Measurements from ENCODE around the gene SPATA9. TPM values are rescaled to one million over a fixed set of nuclear protein-coding genes. Genes with fewer than 3 reads are reported as not detected.

Gene SPATA9
- total RNA-seq, 1 donor from 2014 or later = 0.67 TPM

DNA sequence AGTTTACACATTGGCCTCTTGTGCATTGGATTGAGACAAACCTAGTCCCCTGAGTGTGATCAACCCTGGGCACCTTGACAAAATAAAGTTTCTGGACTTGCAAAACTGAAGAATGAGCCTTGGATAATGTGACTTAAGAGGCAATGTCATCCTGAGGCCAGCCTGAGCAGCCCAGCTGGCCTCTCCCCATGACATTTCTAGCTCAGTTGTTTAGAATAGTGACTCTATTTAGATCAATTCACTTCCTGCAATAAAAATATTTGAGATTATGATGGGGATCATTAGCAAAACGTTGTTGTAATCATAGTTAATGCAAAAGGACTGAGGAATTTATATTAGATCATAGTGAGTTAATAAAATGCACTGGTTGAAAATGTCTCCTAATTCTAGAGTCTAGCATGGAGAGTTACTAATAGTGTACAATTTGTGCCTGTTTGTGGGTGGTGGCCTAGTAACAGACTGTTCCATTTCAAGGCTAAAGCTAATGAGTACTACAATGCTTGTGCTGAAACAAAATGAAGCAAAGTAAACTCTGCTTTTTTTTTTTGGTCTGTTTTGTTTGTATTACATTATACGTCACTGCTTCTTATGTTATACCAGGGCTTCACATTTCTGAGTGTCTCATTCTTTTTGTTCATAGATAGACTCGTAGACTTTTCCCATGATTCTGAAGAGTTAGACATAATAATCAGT is 37.4 kb upstream of the SPATA9 start:
- peaks cover 17% of the 10 kb centered on the region for H3K4me1 Mint-ChIP-seq (ENCODE audit: low read depth)
- no peaks in the 10 kb centered on the region for H3K27me3 Mint-ChIP-seq (ENCODE audit: low read depth)
- H3K4me3 Mint-ChIP-seq (ENCODE audit: unreplicated experiment) = no peak overlapping the region
- H3K27ac Mint-ChIP-seq (ENCODE audit: unreplicated experiment) = no peak overlapping the region
- TF ChIP-seq, protein P1, sequence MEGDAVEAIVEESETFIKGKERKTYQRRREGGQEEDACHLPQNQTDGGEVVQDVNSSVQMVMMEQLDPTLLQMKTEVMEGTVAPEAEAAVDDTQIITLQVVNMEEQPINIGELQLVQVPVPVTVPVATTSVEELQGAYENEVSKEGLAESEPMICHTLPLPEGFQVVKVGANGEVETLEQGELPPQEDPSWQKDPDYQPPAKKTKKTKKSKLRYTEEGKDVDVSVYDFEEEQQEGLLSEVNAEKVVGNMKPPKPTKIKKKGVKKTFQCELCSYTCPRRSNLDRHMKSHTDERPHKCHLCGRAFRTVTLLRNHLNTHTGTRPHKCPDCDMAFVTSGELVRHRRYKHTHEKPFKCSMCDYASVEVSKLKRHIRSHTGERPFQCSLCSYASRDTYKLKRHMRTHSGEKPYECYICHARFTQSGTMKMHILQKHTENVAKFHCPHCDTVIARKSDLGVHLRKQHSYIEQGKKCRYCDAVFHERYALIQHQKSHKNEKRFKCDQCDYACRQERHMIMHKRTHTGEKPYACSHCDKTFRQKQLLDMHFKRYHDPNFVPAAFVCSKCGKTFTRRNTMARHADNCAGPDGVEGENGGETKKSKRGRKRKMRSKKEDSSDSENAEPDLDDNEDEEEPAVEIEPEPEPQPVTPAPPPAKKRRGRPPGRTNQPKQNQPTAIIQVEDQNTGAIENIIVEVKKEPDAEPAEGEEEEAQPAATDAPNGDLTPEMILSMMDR (IDR thresholded peaks at IDR 0.05) = no peak
- H3K36me3 Mint-ChIP-seq (ENCODE audit: low read depth) = no peaks in the 10 kb centered on the region
- no peaks in the 10 kb centered on the region for H3K9me3 Mint-ChIP-seq (ENCODE audit: low read depth)
- DNase-seq (ENCODE audit: low spot score) = no peak

DNA sequence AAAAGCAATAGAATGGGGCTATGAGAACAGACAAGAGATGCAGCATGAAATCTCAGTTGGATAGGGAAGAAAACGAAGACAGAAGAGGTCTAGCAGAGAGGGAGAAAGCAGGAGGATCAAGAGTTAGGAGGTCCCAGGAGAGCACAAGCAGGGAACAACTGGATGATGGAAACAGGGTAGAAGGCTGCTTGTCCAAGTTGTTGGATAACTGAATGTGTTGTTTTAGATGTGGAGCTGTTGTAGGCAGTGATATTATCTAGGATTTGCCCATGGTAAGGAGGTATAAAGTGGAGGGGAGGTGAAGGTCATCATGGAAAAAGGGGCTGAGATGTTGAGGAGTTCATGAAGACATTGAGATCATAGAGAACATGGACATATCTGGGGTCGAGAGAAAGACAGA is 35.9 kb upstream of the SPATA9 start:
- H3K9me3 Mint-ChIP-seq (ENCODE audit: low read depth) = no peaks in the 10 kb centered on the region
- TF ChIP-seq, protein P1 (IDR thresholded peaks at IDR 0.05) = no peak
- no peak overlapping the region for H3K4me3 Mint-ChIP-seq (ENCODE audit: unreplicated experiment)
- H3K27me3 Mint-ChIP-seq (ENCODE audit: low read depth) = no peaks in the 10 kb centered on the region
- H3K27ac Mint-ChIP-seq (ENCODE audit: unreplicated experiment) = no peak overlapping the region
- DNase-seq (ENCODE audit: low spot score) = no peak
- peaks cover 11% of the 10 kb centered on the region for H3K4me1 Mint-ChIP-seq (ENCODE audit: low read depth)
- H3K36me3 Mint-ChIP-seq (ENCODE audit: low read depth) = peaks cover 4% of the 10 kb centered on the region

DNA sequence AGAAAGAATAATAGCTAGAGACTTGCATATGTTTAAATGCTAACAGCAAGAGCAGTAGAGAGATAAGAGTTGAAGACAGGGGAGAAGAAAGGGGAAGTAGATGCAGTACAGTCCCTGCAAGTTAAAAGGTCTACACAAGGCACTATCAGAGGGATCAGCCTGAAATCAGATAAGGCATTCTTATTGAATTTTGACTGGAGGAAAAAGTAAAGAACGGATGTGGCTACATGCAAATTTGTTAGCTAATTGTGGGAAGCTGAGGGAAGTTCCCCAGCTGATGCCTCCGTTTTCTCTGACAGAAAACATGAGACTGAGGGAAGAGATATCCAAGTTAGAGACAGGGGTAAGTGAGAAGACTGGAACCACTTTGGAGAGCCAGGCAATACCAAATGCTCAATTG is 35.4 kb upstream of the SPATA9 start:
- H3K9me3 Mint-ChIP-seq (ENCODE audit: low read depth) = no peaks in the 10 kb centered on the region
- peaks cover 4% of the 10 kb centered on the region for H3K36me3 Mint-ChIP-seq (ENCODE audit: low read depth)
- no peaks in the 10 kb centered on the region for H3K27me3 Mint-ChIP-seq (ENCODE audit: low read depth)
- H3K4me3 Mint-ChIP-seq (ENCODE audit: unreplicated experiment) = no peak overlapping the region
- TF ChIP-seq, protein P1 (IDR thresholded peaks at IDR 0.05) = no peak
- H3K27ac Mint-ChIP-seq (ENCODE audit: unreplicated experiment) = no peak overlapping the region
- no peak for DNase-seq (ENCODE audit: low spot score)
- H3K4me1 Mint-ChIP-seq (ENCODE audit: low read depth) = peaks cover 9% of the 10 kb centered on the region

DNA sequence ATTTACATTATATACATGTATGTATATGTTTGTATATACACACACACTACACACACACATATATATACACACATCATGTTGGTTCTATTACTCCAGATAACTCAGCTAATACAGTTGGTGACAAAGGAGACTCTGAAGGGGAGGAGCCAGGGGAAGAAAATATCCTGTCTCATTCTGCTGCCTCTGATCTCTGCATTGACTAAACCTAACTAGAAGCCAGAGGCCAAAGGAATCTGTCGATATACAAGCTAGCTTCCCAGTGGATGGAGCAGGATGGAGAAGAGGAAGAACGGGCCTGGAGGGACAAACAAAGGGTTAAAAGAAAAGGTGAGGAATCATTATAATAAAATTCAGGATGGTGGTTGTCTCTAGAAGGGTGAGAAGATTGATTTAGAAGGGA is 34.6 kb upstream of the SPATA9 start:
- no peaks in the 10 kb centered on the region for H3K9me3 Mint-ChIP-seq (ENCODE audit: low read depth)
- DNase-seq (ENCODE audit: low spot score) = no peak
- no peaks in the 10 kb centered on the region for H3K27me3 Mint-ChIP-seq (ENCODE audit: low read depth)
- H3K4me3 Mint-ChIP-seq (ENCODE audit: unreplicated experiment) = no peak overlapping the region
- no peak overlapping the region for H3K27ac Mint-ChIP-seq (ENCODE audit: unreplicated experiment)
- peaks cover 4% of the 10 kb centered on the region for H3K36me3 Mint-ChIP-seq (ENCODE audit: low read depth)
- peaks cover 14% of the 10 kb centered on the region for H3K4me1 Mint-ChIP-seq (ENCODE audit: low read depth)
- TF ChIP-seq, protein P1 (IDR thresholded peaks at IDR 0.05) = no peak

DNA sequence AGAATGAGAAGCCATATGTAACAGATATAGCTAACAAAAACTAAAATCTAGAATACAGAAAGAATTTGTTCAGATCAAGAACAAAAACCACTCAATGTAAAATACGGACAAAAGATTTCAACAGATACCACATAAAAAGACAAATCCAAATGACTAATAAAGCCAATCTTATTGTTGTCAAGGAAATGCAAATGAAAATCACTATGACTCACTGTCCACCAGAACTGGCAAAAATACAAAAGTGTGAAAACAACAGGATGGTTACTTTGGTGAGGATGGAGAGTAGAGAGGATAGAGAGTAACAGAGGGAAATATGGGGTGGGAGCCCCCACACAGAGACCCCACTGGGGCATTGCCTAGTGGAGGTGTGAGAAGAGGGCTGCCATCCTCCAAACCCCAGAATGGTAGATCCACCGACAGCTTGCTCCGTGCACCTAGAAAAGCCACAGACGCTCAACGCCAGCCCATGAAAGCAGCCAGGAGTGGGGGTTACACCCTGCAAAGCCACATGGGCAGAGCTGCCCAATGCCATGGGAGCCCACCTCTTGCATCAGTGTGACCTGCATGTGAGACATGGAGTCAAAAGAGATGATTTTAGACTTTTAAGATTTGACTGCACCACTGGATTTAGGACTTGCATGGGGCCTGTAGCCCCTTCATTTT is 33.1 kb upstream of the SPATA9 start:
- no peak overlapping the region for H3K4me3 Mint-ChIP-seq (ENCODE audit: unreplicated experiment)
- peaks cover 4% of the 10 kb centered on the region for H3K36me3 Mint-ChIP-seq (ENCODE audit: low read depth)
- TF ChIP-seq, protein P1 (IDR thresholded peaks at IDR 0.05) = no peak
- peaks cover 24% of the 10 kb centered on the region for H3K4me1 Mint-ChIP-seq (ENCODE audit: low read depth)
- no peaks in the 10 kb centered on the region for H3K27me3 Mint-ChIP-seq (ENCODE audit: low read depth)
- H3K27ac Mint-ChIP-seq (ENCODE audit: unreplicated experiment) = no peak overlapping the region
- no peaks in the 10 kb centered on the region for H3K9me3 Mint-ChIP-seq (ENCODE audit: low read depth)
- DNase-seq (ENCODE audit: low spot score) = no peak

All from chondrocyte (in vitro differentiated cells).